HCT116 (cell line): ENCODE measurements around the gene NLRP10. TPM values are rescaled to one million over a fixed set of nuclear protein-coding genes. Genes with fewer than 3 reads are reported as not detected.

Experiments
- ATAC-seq: fragments of 200-7000 bp; cut with Tn5 transposase; 2 replicates; pipeline ENCODE4 v1.9.1; 2020; ENCODE audit warnings: mild to moderate bottlenecking, moderate library complexity
- BruUV-seq: library from RNA; stranded (reverse); fragments of 400-500 nt; replicated peaks from 2 replicates; lab custom pipeline; 2021; lab: Mats Ljungman, UMichigan
- CTCF ChIA-PET: fragments of 300-600 bp; sonication (Branson Sonifier 250); formaldehyde crosslinking; loops from one replicate; lab custom pipeline; 2021; ENCODE audit warnings: antibody characterized with exemption; lab: Charles Lee
- POLR2A ChIA-PET: fragments of 300-600, 350-600 bp; sonication (Branson Sonifier 250); formaldehyde crosslinking; loops from one replicate; lab custom pipeline; 2021; ENCODE audit warnings: antibody characterized with exemption; lab: Charles Lee
- RAD21 ChIA-PET, 2 experiments: fragments of 300-600 bp; sonication (Branson Sonifier 250); formaldehyde crosslinking; loops; one replicate each; lab custom pipeline; 2023; ENCODE audit warnings: low total read pairs in 2 of 2; ENCODE audit not compliant: uncharacterized antibody in 2 of 2, unreplicated experiment in 2 of 2, low non-redundant PET in 1 of 2; lab: Charles Lee
- DNase-seq: peaks from one replicate; pipeline ENCODE4 v3.0.0-alpha.2; 2010; ENCODE audit warnings: low read depth, low spot score
- H2AFZ ChIP-seq: fragments of 200-600 bp; shearing (Covaris generic), sonication (generic); 2 replicates; pipeline ENCODE4 v1.6.1; 2017; ENCODE audit warnings: low read depth, mixed run types, mixed read lengths, antibody characterized with exemption, low read length; ENCODE audit not compliant: poor library complexity, severe bottlenecking
- H3K27ac ChIP-seq: 2 replicates; pipeline ENCODE4 v1.5.1; 2012; ENCODE audit warnings: low read depth, low read length
- H3K27me3 ChIP-seq: fragments of 200-600 bp; sonication (generic); 2 replicates; pipeline ENCODE4 v1.6.1; 2016; ENCODE audit warnings: mixed run types, low read length, mixed read lengths; ENCODE audit not compliant: insufficient read depth
- H3K36me3 ChIP-seq, 2 experiments: fragments of 200-500 bp in 1 of 2; fragments of 200-600 bp in 1 of 2; sonication (Bioruptor generic) in 1 of 2; sonication (generic) in 1 of 2; 2 replicates each; pipeline versions ENCODE4 v1.5.1 to v1.6.1; 2014 to 2016; ENCODE audit warnings: low read length in 2 of 2, inconsistent platforms in 1 of 2, mixed read lengths in 1 of 2, mixed run types in 1 of 2; ENCODE audit not compliant: insufficient read depth in 2 of 2, control insufficient read depth in 1 of 2
- H3K4me1 ChIP-seq, 2 experiments: fragments of 200-600 bp in 1 of 2; sonication (generic) in 1 of 2; 2 replicates each; pipeline versions ENCODE4 v1.5.1 to v1.6.1; 2012 to 2017; ENCODE audit warnings: low read length in 2 of 2, inconsistent platforms in 1 of 2, mild to moderate bottlenecking in 1 of 2, mixed read lengths in 1 of 2, mixed run types in 1 of 2, moderate library complexity in 1 of 2; ENCODE audit not compliant: insufficient read depth in 2 of 2, control insufficient read depth in 1 of 2
- H3K4me2 ChIP-seq: fragments of 200-600 bp; sonication (generic); 2 replicates; pipeline ENCODE4 v1.6.1; 2017; ENCODE audit warnings: mixed run types, low read length, mixed read lengths
- H3K4me3 ChIP-seq, 2 experiments: fragments of 200-600 bp in 1 of 2; sonication (generic) in 1 of 2; replicated peaks in 1 of 2; 2 replicates each; pipeline ENCODE4 v1.5.1; 2011 to 2016; ENCODE audit warnings: low read length in 2 of 2, control low read depth in 1 of 2, low read depth in 1 of 2, mild to moderate bottlenecking in 1 of 2, mixed read lengths in 1 of 2, mixed run types in 1 of 2
- H3K79me2 ChIP-seq: fragments of 200-600 bp; sonication (generic); 2 replicates; pipeline ENCODE4 v1.6.1; 2017; ENCODE audit warnings: mild to moderate bottlenecking, mixed run types, low read length, moderate library complexity, mixed read lengths; ENCODE audit not compliant: insufficient read depth
- H3K9ac ChIP-seq: fragments of 200-600 bp; sonication (generic); 2 replicates; pipeline ENCODE4 v1.6.1; 2016; ENCODE audit warnings: low read length, mixed read lengths
- H3K9me2 ChIP-seq: fragments of 200-600 bp; sonication (generic), shearing (Covaris generic); 2 replicates; pipeline ENCODE4 v1.6.1; 2017; ENCODE audit warnings: mixed run types, mild to moderate bottlenecking, moderate library complexity; ENCODE audit not compliant: insufficient read depth
- H3K9me3 ChIP-seq, 2 experiments: fragments of 200-500 bp in 1 of 2; fragments of 200-600 bp in 1 of 2; sonication (Bioruptor generic) in 1 of 2; sonication (generic) in 1 of 2; 2 replicates each; pipeline ENCODE4 v1.6.1; 2014 to 2017; ENCODE audit warnings: low read length in 2 of 2, mixed read lengths in 2 of 2, inconsistent platforms in 1 of 2, low read depth in 1 of 2, mild to moderate bottlenecking in 1 of 2, mixed run types in 1 of 2, moderate library complexity in 1 of 2; ENCODE audit not compliant: control insufficient read depth in 1 of 2, insufficient read depth in 1 of 2
- H4K20me1 ChIP-seq: fragments of 200-600 bp; sonication (generic), shearing (Covaris generic); 2 replicates; pipeline ENCODE4 v1.6.1; 2017; ENCODE audit warnings: mixed run types, mild to moderate bottlenecking, moderate library complexity; ENCODE audit not compliant: insufficient read depth
- EGR1 ChIP-seq: IDR thresholded peaks from 2 replicates; pipeline ENCODE4 v1.6.1; 2012; ENCODE audit warnings: low read depth
- EZH2 ChIP-seq: fragments of 200-600 bp; sonication (generic); IDR thresholded peaks from 2 replicates; pipeline ENCODE4 v1.6.1; 2017; ENCODE audit warnings: antibody characterized with exemption, mixed run types
- POLR2A ChIP-seq: IDR thresholded peaks from 2 replicates; pipeline ENCODE4 v1.7.0; 2011; ENCODE audit warnings: borderline replicate concordance; ENCODE audit not compliant: insufficient read depth, insufficient read length; ENCODE audit errors: extremely low read depth
- POLR2AphosphoS5 ChIP-seq: IDR thresholded peaks from 2 replicates; pipeline ENCODE4 v1.6.1; 2011; ENCODE audit warnings: mild to moderate bottlenecking, low read depth, low read length, moderate library complexity
- SP1 ChIP-seq: IDR thresholded peaks from 2 replicates; pipeline ENCODE4 v1.6.1; 2012; ENCODE audit warnings: low read depth
- SRF ChIP-seq: IDR thresholded peaks from 2 replicates; pipeline ENCODE4 v1.6.1; 2012; ENCODE audit warnings: low read depth
- TCF7L2 ChIP-seq: IDR thresholded peaks from 2 replicates; pipeline ENCODE4 v1.7.0; 2011; ENCODE audit warnings: borderline replicate concordance, inconsistent platforms; ENCODE audit not compliant: insufficient read depth, insufficient read length; ENCODE audit errors: extremely low read depth
- YY1 ChIP-seq: IDR thresholded peaks from 2 replicates; pipeline ENCODE4 v1.6.1; 2011; ENCODE audit warnings: low read length, low read depth, moderate library complexity, mild to moderate bottlenecking; ENCODE audit not compliant: insufficient replicate concordance; ENCODE audit errors: extremely low read depth
- ZFX ChIP-seq: fragments of 450-650 bp; IDR thresholded peaks from 2 replicates; pipeline ENCODE4 v1.6.1; 2017
- ZNF274 ChIP-seq: fragments of 200-500 bp; sonication (Bioruptor generic); IDR thresholded peaks from 2 replicates; pipeline ENCODE4 v1.6.1; 2014; ENCODE audit warnings: mild to moderate bottlenecking, low read depth, low read length, inconsistent platforms
- intact Hi-C: fragments of 100-400 bp; cut with micrococcal nuclease; formaldehyde crosslinking; loops from 2 replicates; pipeline ENCODE4 v1.10.0; 2022
- total RNA-seq: library from RNA; stranded (reverse); gene quantifications from one replicate; pipeline ENCODE4 v1.2.1, GENCODE V29; 2021; ENCODE audit not compliant: unreplicated experiment
- TF ChIP-seq, protein P1 (sequence below): IDR thresholded peaks from 2 replicates; pipeline ENCODE4 v1.6.1; 2012
- TF ChIP-seq, protein P2 (sequence below): IDR thresholded peaks from 2 replicates; pipeline ENCODE4 v1.6.1; 2012
- TF ChIP-seq, protein P3 (sequence below): IDR thresholded peaks from 2 replicates; pipeline ENCODE4 v1.6.1; 2012; ENCODE audit warnings: low read depth
- TF ChIP-seq, protein P4 (sequence below): IDR thresholded peaks from 2 replicates; pipeline ENCODE4 v1.6.1; 2011; ENCODE audit warnings: mild to moderate bottlenecking, low read length, moderate library complexity; ENCODE audit not compliant: insufficient replicate concordance; ENCODE audit errors: extremely low read depth

NLRP10 gene
- total RNA-seq, 1 experiment from 2014 or later, result not detected

DNA sequence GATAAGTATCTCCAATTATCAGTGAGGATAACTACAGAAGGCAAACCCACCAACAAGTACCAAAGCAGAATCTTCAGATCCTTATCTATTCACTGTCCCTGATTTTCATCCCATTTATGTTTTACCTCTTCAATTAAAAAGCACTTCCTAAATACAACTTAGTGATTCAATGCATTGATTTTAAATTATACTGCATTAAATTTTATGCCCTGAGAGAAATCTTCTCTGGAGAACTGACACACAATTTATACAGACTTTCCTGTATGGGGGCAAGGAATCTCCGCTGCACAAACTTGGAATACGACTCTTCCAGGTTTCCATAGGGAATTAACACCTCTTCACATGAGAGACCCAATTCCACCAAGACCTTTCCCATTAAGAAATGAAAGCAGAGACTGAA is 23.6 kb downstream of the NLRP10 start, which contains the start of gene OR10A3:
Gene OR10A3, minus strand, starts transcription at position 101 of the 400 bp plus-strand sequence. CDS start 2,188 bp downstream, outside the sequence.
- ChIA-PET POLR2A (no interaction called here), CTCF (no interaction called here), RAD21 (no interaction called here)
- intact Hi-C loops, result no loop called here
- Histone ChIP-seq H4K20me1 (no peaks in the 10 kb centered on the region), H3K4me1 (no peaks in the 10 kb centered on the region), H3K4me3 (no peak within 1 kb of the TSS), H2AFZ (no peak within 1 kb of the TSS), H3K79me2 (no peaks in the 10 kb centered on the region), H3K36me3 (no peaks in the 10 kb centered on the region), H3K27me3 (peaks cover 7% of the 10 kb centered on the region; the same call in 1 of the 2 replicates), H3K9me2 (no peaks in the 10 kb centered on the region), H3K9me3 (peaks cover 0 to 4% of the 10 kb centered on the region in 2 experiments; a peak in 1 of 4 replicates), H3K4me2 (no peak within 1 kb of the TSS), H3K9ac (no peak within 1 kb of the TSS), H3K27ac (no peak within 1 kb of the TSS)
- TF ChIP-seq POLR2AphosphoS5 (no peak), EGR1 (no peak), SRF (no peak), POLR2A (no peak), TCF7L2 (no peak), SP1 (no peak), ZFX (no peak), EZH2 (no peak), YY1 (no peak), ZNF274 (no peak)
- TF ChIP-seq, protein P1, sequence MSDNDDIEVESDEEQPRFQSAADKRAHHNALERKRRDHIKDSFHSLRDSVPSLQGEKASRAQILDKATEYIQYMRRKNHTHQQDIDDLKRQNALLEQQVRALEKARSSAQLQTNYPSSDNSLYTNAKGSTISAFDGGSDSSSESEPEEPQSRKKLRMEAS, result no peak
- TF ChIP-seq, protein P2, sequence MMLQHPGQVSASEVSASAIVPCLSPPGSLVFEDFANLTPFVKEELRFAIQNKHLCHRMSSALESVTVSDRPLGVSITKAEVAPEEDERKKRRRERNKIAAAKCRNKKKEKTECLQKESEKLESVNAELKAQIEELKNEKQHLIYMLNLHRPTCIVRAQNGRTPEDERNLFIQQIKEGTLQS, result no peak
- TF ChIP-seq, protein P3, sequence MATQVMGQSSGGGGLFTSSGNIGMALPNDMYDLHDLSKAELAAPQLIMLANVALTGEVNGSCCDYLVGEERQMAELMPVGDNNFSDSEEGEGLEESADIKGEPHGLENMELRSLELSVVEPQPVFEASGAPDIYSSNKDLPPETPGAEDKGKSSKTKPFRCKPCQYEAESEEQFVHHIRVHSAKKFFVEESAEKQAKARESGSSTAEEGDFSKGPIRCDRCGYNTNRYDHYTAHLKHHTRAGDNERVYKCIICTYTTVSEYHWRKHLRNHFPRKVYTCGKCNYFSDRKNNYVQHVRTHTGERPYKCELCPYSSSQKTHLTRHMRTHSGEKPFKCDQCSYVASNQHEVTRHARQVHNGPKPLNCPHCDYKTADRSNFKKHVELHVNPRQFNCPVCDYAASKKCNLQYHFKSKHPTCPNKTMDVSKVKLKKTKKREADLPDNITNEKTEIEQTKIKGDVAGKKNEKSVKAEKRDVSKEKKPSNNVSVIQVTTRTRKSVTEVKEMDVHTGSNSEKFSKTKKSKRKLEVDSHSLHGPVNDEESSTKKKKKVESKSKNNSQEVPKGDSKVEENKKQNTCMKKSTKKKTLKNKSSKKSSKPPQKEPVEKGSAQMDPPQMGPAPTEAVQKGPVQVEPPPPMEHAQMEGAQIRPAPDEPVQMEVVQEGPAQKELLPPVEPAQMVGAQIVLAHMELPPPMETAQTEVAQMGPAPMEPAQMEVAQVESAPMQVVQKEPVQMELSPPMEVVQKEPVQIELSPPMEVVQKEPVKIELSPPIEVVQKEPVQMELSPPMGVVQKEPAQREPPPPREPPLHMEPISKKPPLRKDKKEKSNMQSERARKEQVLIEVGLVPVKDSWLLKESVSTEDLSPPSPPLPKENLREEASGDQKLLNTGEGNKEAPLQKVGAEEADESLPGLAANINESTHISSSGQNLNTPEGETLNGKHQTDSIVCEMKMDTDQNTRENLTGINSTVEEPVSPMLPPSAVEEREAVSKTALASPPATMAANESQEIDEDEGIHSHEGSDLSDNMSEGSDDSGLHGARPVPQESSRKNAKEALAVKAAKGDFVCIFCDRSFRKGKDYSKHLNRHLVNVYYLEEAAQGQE, result no peak
- TF ChIP-seq, protein P4, sequence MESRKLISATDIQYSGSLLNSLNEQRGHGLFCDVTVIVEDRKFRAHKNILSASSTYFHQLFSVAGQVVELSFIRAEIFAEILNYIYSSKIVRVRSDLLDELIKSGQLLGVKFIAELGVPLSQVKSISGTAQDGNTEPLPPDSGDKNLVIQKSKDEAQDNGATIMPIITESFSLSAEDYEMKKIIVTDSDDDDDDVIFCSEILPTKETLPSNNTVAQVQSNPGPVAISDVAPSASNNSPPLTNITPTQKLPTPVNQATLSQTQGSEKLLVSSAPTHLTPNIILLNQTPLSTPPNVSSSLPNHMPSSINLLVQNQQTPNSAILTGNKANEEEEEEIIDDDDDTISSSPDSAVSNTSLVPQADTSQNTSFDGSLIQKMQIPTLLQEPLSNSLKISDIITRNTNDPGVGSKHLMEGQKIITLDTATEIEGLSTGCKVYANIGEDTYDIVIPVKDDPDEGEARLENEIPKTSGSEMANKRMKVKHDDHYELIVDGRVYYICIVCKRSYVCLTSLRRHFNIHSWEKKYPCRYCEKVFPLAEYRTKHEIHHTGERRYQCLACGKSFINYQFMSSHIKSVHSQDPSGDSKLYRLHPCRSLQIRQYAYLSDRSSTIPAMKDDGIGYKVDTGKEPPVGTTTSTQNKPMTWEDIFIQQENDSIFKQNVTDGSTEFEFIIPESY, result no peak
- no TSS peak for BruUV-seq
- ATAC-seq (no peak), DNase-seq (no peak)
